ENCODE data around the gene CENPC.

CENPC gene

GRCh38 chr4:67545199-67546003 lies at the start of gene CENPC:
Gene CENPC, minus strand, starts transcription at chr4:67545503. Its CDS starts 148 bp downstream, at chr4:67545355.
- ChIA-PET CTCF (no interaction called here), POLR2A (interaction anchor here (1.0 to 1.5 kb wide), 2 partner anchors 154 to 156 kb away, joined by 3 to 5 read pairs; partner anchors contain the start of gene UBA6)
- TF ChIP-seq L3MBTL2 (conservative IDR thresholded peaks at IDR 0.05) (no peak; the same call in 1 of the 2 replicates), ARNT (IDR thresholded peaks at IDR 0.05) (no peak), SUZ12 (IDR thresholded peaks at IDR 0.05) (no peak), BHLHE40 (IDR thresholded peaks at IDR 0.05; ENCODE audit: borderline replicate concordance) (no peak), ELF4 (IDR thresholded peaks at IDR 0.05) (peak; percentile 74), CTBP1 (IDR thresholded peaks at IDR 0.05; ENCODE audit: borderline replicate concordance) (no peak), FOXM1 (IDR thresholded peaks at IDR 0.05; ENCODE audit: borderline replicate concordance) (peak; percentile 41; the same call in 1 of the 2 replicates), LEF1 (IDR thresholded peaks at IDR 0.05; ENCODE audit: borderline replicate concordance) (no peak)
- peak; percentile 91 for DNase-seq (ENCODE audit: extremely low spot score)

- no peak for TF ChIP-seq FOXA1 (IDR thresholded peaks at IDR 0.05)
- TF ChIP-seq LEF1 (IDR thresholded peaks at IDR 0.05; ENCODE audit: borderline replicate concordance) = no peak
- TF ChIP-seq ZNF384 (IDR thresholded peaks at IDR 0.05) = no peak
- TF ChIP-seq SUZ12 (IDR thresholded peaks at IDR 0.05) = no peak
- ChIA-PET POLR2A (no interaction called here), CTCF (no interaction called here)
- DNase-seq (ENCODE audit: extremely low spot score) = no peak
These were observed 48.5 kb upstream of the CENPC start for GRCh38 chr4:67593741-67594175.

- ChIA-PET POLR2A (no interaction called here), CTCF (no interaction called here)
- TF ChIP-seq SUZ12 (IDR thresholded peaks at IDR 0.05) = no peak
- no peak for TF ChIP-seq HDGF (IDR thresholded peaks at IDR 0.05; ENCODE audit: borderline replicate concordance)
- TF ChIP-seq ZNF384 (IDR thresholded peaks at IDR 0.05) = no peak
- TF ChIP-seq SP1 (IDR thresholded peaks at IDR 0.05) = no peak
- TF ChIP-seq NFRKB (IDR thresholded peaks at IDR 0.05) = no peak
- TF ChIP-seq ELF4 (IDR thresholded peaks at IDR 0.05) = no peak
- no peak for TF ChIP-seq BHLHE40 (IDR thresholded peaks at IDR 0.05; ENCODE audit: borderline replicate concordance)
- no peak for TF ChIP-seq LEF1 (IDR thresholded peaks at IDR 0.05; ENCODE audit: borderline replicate concordance)
- TF ChIP-seq FOXM1 (IDR thresholded peaks at IDR 0.05; ENCODE audit: borderline replicate concordance) = no peak
- no peak for TF ChIP-seq ARNT (IDR thresholded peaks at IDR 0.05)
- TF ChIP-seq CTBP1 (IDR thresholded peaks at IDR 0.05; ENCODE audit: borderline replicate concordance) = no peak
- no peak for TF ChIP-seq PKNOX1 (IDR thresholded peaks at IDR 0.05)
- no peak for TF ChIP-seq L3MBTL2 (conservative IDR thresholded peaks at IDR 0.05)
- TF ChIP-seq FOXK2 (IDR thresholded peaks at IDR 0.05) = no peak
- no peak for TF ChIP-seq TARDBP (IDR thresholded peaks at IDR 0.05)
- no peak for TF ChIP-seq FOXA1 (IDR thresholded peaks at IDR 0.05)
- DNase-seq (ENCODE audit: extremely low spot score) = no peak
These were observed 41.9 kb upstream of the CENPC start for GRCh38 chr4:67587156-67587555.

- ChIA-PET CTCF (no interaction called here), POLR2A (no interaction called here)
- DNase-seq (ENCODE audit: extremely low spot score) = no peak
- no peak for TF ChIP-seq ELF4 (IDR thresholded peaks at IDR 0.05)
- no peak for TF ChIP-seq L3MBTL2 (conservative IDR thresholded peaks at IDR 0.05)
- no peak for TF ChIP-seq SUZ12 (IDR thresholded peaks at IDR 0.05)
- no peak for TF ChIP-seq FOXM1 (IDR thresholded peaks at IDR 0.05; ENCODE audit: borderline replicate concordance)
- no peak for TF ChIP-seq BHLHE40 (IDR thresholded peaks at IDR 0.05; ENCODE audit: borderline replicate concordance)
- TF ChIP-seq FOXA1 (IDR thresholded peaks at IDR 0.05) = no peak
- TF ChIP-seq TARDBP (IDR thresholded peaks at IDR 0.05) = no peak
- TF ChIP-seq PKNOX1 (IDR thresholded peaks at IDR 0.05) = no peak
- no peak for TF ChIP-seq SP1 (IDR thresholded peaks at IDR 0.05)
- TF ChIP-seq CTBP1 (IDR thresholded peaks at IDR 0.05; ENCODE audit: borderline replicate concordance) = no peak
- TF ChIP-seq NFRKB (IDR thresholded peaks at IDR 0.05) = no peak
- TF ChIP-seq LEF1 (IDR thresholded peaks at IDR 0.05; ENCODE audit: borderline replicate concordance) = no peak
- TF ChIP-seq ZNF384 (IDR thresholded peaks at IDR 0.05) = no peak
- no peak for TF ChIP-seq ARNT (IDR thresholded peaks at IDR 0.05)
- no peak for TF ChIP-seq FOXK2 (IDR thresholded peaks at IDR 0.05)
- no peak for TF ChIP-seq HDGF (IDR thresholded peaks at IDR 0.05; ENCODE audit: borderline replicate concordance)
These were observed 39.2 kb upstream of the CENPC start for GRCh38 chr4:67584496-67584895.

GRCh38 chr4:67581913-67582312 lies 36.6 kb upstream of the CENPC start:
- TF ChIP-seq CTBP1 (IDR thresholded peaks at IDR 0.05; ENCODE audit: borderline replicate concordance) (no peak), FOXA1 (IDR thresholded peaks at IDR 0.05) (no peak), PKNOX1 (IDR thresholded peaks at IDR 0.05) (no peak), HDGF (IDR thresholded peaks at IDR 0.05; ENCODE audit: borderline replicate concordance) (no peak), SUZ12 (IDR thresholded peaks at IDR 0.05) (no peak), ZNF384 (IDR thresholded peaks at IDR 0.05) (no peak), ARNT (IDR thresholded peaks at IDR 0.05) (no peak), LEF1 (IDR thresholded peaks at IDR 0.05; ENCODE audit: borderline replicate concordance) (no peak)
- no peak for DNase-seq (ENCODE audit: extremely low spot score)
- ChIA-PET POLR2A (no interaction called here), CTCF (no interaction called here)

GRCh38 chr4:67581208-67581857 lies 36.0 kb upstream of the CENPC start:
- CTCF ChIA-PET = no interaction called here
- no peak for DNase-seq (ENCODE audit: extremely low spot score)
- TF ChIP-seq HDGF (IDR thresholded peaks at IDR 0.05; ENCODE audit: borderline replicate concordance) = no peak
- no peak for TF ChIP-seq CTBP1 (IDR thresholded peaks at IDR 0.05; ENCODE audit: borderline replicate concordance)
- TF ChIP-seq ARNT (IDR thresholded peaks at IDR 0.05) = no peak
- no peak for TF ChIP-seq PKNOX1 (IDR thresholded peaks at IDR 0.05)
- no peak for TF ChIP-seq ZNF384 (IDR thresholded peaks at IDR 0.05)
- no peak for TF ChIP-seq FOXK2 (IDR thresholded peaks at IDR 0.05)
- no peak for TF ChIP-seq SUZ12 (IDR thresholded peaks at IDR 0.05)
- TF ChIP-seq LEF1 (IDR thresholded peaks at IDR 0.05; ENCODE audit: borderline replicate concordance) = no peak
- POLR2A ChIA-PET = no interaction called here

All from HEK293T (cell line).